GM13976 (cell line): ENCODE results near the gene METTL27.
"Not testable (repeated sequence)": the region's sequence is repeated elsewhere in the genome, so short reads cannot be mapped to it uniquely, and the experiment has no call there.

Source experiments
- DNase-seq: peaks from one replicate; pipeline ENCODE4 v3.0.0; 2012; ENCODE audit warnings: low spot score
- in situ Hi-C: fragments of 300-500 bp; cut with MboI; formaldehyde crosslinking; loops from one replicate; pipeline ENCODE4 v1.12.0; 2022; ENCODE audit warnings: low sequenced_read_pairs, mixed read lengths, inconsistent platforms; ENCODE audit not compliant: unreplicated experiment
- TF ChIP-seq, protein P1 (sequence below): IDR thresholded peaks from 2 replicates; pipeline ENCODE4 v1.5.1; 2012; ENCODE audit warnings: borderline replicate concordance, mild to moderate bottlenecking; ENCODE audit not compliant: insufficient read depth; ENCODE audit errors: extremely low read depth, missing control alignments, control extremely low read depth

METTL27 gene

DNA sequence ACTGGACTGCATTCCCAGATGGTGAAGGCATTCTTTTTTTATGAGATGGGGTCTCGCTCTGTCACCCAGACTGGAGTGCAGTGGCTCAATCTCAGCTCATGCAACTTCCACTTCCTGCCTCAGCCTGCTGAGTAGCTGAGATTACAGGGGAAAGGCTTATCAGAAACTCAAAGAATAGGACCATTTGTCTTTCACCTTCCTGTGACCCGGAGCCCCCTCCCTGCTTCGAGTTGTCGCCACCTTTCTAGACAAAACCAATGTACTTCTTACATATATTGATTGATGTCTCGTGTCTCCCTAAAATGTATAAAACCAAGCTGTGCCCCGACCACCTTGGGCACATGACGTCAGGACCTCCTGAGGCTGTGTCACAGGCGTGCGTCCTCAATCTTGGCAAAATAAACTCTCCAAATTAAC lies 1.8 kb upstream of the METTL27 start:
- TF ChIP-seq, protein P1, sequence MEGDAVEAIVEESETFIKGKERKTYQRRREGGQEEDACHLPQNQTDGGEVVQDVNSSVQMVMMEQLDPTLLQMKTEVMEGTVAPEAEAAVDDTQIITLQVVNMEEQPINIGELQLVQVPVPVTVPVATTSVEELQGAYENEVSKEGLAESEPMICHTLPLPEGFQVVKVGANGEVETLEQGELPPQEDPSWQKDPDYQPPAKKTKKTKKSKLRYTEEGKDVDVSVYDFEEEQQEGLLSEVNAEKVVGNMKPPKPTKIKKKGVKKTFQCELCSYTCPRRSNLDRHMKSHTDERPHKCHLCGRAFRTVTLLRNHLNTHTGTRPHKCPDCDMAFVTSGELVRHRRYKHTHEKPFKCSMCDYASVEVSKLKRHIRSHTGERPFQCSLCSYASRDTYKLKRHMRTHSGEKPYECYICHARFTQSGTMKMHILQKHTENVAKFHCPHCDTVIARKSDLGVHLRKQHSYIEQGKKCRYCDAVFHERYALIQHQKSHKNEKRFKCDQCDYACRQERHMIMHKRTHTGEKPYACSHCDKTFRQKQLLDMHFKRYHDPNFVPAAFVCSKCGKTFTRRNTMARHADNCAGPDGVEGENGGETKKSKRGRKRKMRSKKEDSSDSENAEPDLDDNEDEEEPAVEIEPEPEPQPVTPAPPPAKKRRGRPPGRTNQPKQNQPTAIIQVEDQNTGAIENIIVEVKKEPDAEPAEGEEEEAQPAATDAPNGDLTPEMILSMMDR, result no peak
- no peak for DNase-seq
- in situ Hi-C loops, result no loop called here

DNA sequence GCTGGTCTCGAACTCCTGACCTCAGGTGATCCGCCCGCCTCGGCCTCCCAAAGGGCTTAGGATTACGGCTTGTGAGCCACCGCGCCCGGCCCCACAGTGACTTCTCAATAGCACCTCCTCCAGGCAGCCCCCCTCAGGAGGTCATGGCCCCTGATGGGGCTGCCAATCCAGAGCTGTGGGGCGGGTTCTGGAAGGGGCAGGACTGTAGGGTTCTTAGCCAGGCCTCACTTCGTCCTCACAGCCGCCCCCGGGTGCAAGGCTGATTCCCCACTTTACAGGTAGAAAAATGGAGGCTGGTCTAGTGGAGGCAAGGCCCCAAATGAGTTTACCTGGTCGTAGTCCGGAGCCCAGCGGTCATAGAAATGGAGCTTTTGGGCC lies 638 bp downstream of the METTL27 start:
- DNase-seq, result no peak
- TF ChIP-seq, protein P1, result no peak
- in situ Hi-C loops, result no loop called here

DNA sequence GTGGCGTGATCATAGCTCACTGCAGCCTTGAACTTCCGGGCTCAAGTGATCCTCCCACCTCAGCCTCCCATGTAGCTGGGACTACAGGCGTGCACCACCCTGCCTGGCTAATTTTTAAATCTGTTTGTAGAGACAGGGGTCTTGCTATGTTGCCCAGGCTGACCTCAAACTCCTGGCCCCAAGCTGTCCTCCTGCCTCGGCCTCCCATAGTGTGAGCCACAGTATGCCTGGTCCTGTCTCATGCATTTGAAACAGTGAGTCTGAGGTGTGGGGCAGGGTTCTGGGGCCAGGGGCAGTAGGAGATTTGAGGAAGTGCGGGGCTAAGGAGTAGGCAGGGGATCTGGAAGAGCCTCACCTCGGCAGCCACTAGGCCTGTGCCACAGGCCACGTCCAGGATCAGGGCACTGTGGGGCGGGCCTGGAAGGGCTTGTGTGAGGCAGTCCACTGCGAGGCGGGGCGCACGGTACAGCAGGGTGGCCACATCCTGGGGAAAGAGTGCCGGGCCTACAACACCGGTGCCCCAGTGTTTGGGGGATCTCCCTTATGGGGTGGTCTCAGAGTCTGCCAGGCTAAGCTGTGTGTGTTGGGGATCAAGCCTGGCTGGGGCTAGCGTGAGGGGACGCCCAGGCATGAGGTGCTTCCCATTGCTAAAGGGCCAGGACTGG lies 1.5 kb downstream of the METTL27 start:
- no peak for DNase-seq
- TF ChIP-seq, protein P1, result no peak
- in situ Hi-C loops, result no loop called here

DNA sequence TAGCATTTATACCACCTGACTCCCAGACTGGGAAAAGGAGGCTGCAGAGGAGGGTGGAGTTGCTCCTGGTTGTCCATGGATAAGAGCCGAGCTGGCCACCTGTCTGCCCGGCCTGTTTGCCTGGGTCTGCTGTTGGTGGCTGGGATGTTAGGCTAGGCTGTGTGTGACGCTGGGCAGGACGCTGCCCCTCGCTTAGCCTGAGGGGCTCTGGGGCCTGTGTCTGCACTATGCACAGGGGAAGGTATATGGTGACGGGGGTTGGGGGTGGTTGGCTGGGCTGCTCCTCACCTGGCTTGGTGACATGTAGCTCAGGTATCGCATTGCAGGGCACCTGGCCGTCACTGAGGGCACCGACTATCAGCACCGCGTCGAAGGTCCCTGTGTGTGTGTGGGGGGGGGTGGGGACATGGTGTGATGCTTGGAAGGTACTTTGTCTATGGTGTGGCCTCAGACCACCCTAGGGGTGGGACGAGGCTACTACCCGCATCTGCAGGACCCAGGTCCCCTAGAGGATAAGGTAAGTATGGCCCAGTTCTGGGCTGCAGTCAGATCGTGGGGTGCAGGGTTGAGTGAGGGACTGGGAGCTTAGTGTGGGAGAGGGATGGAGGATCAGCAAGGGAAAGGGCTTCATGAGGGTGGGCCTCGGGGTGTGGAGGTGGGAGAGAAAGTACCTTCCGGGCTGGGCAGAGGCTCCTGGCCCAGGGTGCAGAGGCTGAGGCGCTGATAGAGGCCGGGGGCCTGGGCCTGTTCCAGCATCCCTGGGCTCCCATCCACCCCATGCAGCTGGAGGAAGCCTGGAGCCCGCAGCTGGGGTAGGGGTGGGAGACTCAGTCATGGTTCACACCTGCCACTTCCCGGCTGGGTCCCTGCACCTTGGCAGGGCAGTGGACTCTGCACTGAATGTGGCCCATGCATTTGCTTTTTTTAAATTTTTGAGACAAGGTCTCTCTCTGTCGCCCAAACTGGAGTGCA lies 2.3 kb downstream of the METTL27 start:
- peak; percentile 35 for DNase-seq
- in situ Hi-C loops, result no loop called here
- TF ChIP-seq, protein P1, result no peak

DNA sequence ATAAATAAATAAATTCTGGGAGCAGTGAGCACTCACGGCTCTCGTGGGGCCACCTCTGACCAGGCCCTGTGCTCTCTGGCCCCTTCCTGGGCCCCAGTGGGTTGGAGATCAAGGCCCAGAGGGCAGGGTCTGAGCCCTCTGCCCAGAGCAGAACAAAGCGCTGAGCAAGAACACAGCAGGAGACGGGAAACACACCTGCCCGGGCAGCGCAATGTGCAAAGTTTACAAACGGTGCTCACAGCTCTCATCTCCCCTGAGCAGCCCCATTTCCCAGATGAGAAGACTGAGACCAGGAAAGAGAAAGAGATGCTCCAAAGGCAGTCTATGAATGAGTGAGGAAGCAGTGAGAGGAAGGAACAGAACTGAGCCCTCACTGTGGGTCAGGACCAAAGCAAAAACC lies 3.0 kb downstream of the METTL27 start:
- in situ Hi-C loops, result no loop called here
- DNase-seq, result peak; percentile 11
- TF ChIP-seq, protein P1, result no peak

DNA sequence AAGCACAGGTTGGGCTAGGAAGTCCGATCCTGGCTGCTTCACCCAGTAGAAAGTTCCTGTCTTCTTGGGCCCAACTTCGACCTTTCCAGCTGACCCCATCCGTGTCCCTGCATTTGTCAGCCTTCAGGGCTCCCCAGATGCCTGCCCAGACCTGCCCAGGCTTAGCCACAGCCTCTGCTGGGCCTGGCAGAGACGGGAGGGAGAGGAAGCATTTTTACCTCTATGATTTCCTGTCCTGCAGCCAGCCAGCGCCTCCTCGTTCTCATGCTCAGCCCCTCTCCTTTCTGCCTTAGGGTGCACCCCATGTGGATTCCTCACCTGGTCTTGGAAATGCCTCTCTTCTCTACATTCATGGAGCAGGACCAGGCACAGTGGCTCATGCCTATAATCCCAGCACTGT lies 3.7 kb downstream of the METTL27 start:
- in situ Hi-C loops, result no loop called here

DNA sequence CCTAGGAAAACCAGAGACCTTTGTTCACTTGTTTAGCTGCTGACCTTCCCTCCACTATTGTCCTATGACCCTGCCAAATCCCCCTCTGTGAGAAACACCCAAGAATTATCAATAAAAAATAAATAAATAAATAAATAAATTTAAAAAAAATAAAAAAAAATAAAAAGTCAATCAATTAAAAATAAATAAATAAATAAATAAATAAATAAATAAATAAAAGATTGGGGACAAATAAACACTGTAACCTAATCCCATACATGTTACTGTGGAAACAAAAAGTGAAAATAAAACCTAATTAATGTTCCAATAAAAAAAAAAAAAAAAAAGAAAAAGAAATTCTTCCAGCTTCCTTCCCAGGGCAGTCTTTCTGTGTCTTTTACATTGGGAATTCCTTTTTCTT lies 5.1 kb downstream of the METTL27 start:
- in situ Hi-C loops, DNase-seq: not testable (repeated sequence)

More for the DNA sequence above, 3.7 kb downstream of the METTL27 start:
- TF ChIP-seq, protein P1, result no peak
- peak; percentile 25 for DNase-seq
